ENCODE results near the gene C14orf132.

C14orf132 gene

DNA sequence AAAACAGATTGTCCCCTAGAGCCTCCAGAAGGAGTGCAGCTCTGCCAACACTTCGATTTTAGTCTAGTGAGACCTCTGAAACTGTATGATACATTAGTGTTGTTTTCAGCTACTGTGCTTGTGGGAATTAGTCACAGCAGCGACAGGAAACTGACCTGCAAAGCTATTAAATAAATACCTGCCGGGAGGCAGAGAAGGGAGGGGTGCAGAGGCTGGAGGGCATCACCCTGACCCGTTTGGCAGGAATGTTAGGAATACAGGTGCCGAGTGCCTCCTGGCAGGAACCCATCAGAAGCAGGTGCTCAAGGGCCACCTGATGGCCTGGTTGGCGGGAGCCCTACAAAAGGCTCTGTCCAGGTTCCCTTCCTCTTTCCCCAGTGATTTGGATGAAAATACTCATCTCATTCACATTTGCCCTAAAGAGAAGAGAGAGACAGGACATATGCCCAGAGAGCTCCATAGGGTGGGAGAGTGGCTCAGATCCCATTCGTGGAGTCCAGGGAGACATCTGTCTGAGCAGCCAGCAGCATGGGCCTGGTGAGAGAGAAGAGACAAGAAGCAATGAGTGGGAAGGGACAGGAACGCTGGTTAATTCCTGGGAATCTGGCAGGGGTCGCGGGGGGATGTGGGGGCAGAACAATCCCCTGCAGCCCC lies 44.6 kb downstream of the C14orf132 start:
- TF ChIP-seq ZNF70 (CRISPR knock-in tag; IDR thresholded peaks at IDR 0.05): no peak
- no peak for ATAC-seq

DNA sequence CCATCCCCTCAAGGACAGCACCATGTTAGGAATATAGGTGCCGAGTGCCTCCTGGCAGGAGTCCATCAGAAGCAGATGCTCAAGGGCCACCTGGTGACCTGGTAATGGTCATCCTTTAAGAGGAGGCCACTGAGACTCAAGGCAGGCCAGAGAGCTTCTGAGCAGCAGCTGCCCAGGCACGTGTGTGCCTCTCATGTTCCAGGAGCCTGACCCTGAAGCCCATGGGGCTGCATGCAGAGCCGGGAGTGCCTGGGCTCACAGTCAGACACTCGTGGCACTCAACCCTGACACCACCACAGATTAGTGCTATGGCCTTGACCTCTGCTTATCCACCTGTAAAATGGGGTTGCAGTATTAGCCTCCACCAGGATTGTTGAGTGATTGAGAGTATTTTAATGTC lies 45.6 kb downstream of the C14orf132 start:
- TF ChIP-seq ZNF565 (CRISPR knock-in tag; conservative IDR thresholded peaks at IDR 0.05; ENCODE audit: low read depth) (no peak), ZC3H10 (CRISPR knock-in tag; IDR thresholded peaks at IDR 0.05) (no peak), ARNTL (CRISPR knock-in tag; IDR thresholded peaks at IDR 0.05; ENCODE audit: borderline replicate concordance, low read depth) (no peak), ESRRG (CRISPR knock-in tag; IDR thresholded peaks at IDR 0.05) (no peak), ZFP30 (CRISPR knock-in tag; IDR thresholded peaks at IDR 0.05) (no peak), GLIS3 (CRISPR knock-in tag; IDR thresholded peaks at IDR 0.05) (no peak), ISL1 (CRISPR knock-in tag; IDR thresholded peaks at IDR 0.05) (no peak), ZFP3 (CRISPR knock-in tag; IDR thresholded peaks at IDR 0.05) (no peak), BACH2 (CRISPR knock-in tag; IDR thresholded peaks at IDR 0.05; ENCODE audit: borderline replicate concordance) (no peak), TCF4 (CRISPR knock-in tag; IDR thresholded peaks at IDR 0.05; ENCODE audit: borderline replicate concordance) (no peak), PPARA (CRISPR knock-in tag; IDR thresholded peaks at IDR 0.05; ENCODE audit: borderline replicate concordance) (no peak), OSR1 (CRISPR knock-in tag; IDR thresholded peaks at IDR 0.05) (no peak), SNAI2 (CRISPR knock-in tag; IDR thresholded peaks at IDR 0.05) (no peak), ZNF70 (CRISPR knock-in tag; IDR thresholded peaks at IDR 0.05) (no peak), RARB (CRISPR knock-in tag; IDR thresholded peaks at IDR 0.05) (no peak)
- TF ChIP-seq, protein P1, sequence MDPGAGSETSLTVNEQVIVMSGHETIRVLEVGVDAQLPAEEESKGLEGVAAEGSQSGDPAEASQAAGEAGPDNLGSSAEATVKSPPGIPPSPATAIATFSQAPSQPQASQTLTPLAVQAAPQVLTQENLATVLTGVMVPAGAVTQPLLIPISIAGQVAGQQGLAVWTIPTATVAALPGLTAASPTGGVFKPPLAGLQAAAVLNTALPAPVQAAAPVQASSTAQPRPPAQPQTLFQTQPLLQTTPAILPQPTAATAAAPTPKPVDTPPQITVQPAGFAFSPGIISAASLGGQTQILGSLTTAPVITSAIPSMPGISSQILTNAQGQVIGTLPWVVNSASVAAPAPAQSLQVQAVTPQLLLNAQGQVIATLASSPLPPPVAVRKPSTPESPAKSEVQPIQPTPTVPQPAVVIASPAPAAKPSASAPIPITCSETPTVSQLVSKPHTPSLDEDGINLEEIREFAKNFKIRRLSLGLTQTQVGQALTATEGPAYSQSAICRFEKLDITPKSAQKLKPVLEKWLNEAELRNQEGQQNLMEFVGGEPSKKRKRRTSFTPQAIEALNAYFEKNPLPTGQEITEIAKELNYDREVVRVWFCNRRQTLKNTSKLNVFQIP (CRISPR knock-in tag; IDR thresholded peaks at IDR 0.05; ENCODE audit: borderline replicate concordance, low read depth): no peak
- TF ChIP-seq, protein P2, sequence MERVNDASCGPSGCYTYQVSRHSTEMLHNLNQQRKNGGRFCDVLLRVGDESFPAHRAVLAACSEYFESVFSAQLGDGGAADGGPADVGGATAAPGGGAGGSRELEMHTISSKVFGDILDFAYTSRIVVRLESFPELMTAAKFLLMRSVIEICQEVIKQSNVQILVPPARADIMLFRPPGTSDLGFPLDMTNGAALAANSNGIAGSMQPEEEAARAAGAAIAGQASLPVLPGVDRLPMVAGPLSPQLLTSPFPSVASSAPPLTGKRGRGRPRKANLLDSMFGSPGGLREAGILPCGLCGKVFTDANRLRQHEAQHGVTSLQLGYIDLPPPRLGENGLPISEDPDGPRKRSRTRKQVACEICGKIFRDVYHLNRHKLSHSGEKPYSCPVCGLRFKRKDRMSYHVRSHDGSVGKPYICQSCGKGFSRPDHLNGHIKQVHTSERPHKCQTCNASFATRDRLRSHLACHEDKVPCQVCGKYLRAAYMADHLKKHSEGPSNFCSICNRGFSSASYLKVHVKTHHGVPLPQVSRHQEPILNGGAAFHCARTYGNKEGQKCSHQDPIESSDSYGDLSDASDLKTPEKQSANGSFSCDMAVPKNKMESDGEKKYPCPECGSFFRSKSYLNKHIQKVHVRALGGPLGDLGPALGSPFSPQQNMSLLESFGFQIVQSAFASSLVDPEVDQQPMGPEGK (CRISPR knock-in tag; IDR thresholded peaks at IDR 0.05; ENCODE audit: borderline replicate concordance): no peak
- TF ChIP-seq, protein P3, sequence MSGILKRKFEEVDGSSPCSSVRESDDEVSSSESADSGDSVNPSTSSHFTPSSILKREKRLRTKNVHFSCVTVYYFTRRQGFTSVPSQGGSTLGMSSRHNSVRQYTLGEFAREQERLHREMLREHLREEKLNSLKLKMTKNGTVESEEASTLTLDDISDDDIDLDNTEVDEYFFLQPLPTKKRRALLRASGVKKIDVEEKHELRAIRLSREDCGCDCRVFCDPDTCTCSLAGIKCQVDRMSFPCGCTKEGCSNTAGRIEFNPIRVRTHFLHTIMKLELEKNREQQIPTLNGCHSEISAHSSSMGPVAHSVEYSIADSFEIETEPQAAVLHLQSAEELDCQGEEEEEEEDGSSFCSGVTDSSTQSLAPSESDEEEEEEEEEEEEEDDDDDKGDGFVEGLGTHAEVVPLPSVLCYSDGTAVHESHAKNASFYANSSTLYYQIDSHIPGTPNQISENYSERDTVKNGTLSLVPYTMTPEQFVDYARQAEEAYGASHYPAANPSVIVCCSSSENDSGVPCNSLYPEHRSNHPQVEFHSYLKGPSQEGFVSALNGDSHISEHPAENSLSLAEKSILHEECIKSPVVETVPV (CRISPR knock-in tag; IDR thresholded peaks at IDR 0.05): no peak
- TF ChIP-seq, protein P4, sequence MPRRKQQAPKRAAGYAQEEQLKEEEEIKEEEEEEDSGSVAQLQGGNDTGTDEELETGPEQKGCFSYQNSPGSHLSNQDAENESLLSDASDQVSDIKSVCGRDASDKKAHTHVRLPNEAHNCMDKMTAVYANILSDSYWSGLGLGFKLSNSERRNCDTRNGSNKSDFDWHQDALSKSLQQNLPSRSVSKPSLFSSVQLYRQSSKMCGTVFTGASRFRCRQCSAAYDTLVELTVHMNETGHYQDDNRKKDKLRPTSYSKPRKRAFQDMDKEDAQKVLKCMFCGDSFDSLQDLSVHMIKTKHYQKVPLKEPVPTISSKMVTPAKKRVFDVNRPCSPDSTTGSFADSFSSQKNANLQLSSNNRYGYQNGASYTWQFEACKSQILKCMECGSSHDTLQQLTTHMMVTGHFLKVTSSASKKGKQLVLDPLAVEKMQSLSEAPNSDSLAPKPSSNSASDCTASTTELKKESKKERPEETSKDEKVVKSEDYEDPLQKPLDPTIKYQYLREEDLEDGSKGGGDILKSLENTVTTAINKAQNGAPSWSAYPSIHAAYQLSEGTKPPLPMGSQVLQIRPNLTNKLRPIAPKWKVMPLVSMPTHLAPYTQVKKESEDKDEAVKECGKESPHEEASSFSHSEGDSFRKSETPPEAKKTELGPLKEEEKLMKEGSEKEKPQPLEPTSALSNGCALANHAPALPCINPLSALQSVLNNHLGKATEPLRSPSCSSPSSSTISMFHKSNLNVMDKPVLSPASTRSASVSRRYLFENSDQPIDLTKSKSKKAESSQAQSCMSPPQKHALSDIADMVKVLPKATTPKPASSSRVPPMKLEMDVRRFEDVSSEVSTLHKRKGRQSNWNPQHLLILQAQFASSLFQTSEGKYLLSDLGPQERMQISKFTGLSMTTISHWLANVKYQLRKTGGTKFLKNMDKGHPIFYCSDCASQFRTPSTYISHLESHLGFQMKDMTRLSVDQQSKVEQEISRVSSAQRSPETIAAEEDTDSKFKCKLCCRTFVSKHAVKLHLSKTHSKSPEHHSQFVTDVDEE (CRISPR knock-in tag; IDR thresholded peaks at IDR 0.05): no peak
- ATAC-seq: no peak

DNA sequence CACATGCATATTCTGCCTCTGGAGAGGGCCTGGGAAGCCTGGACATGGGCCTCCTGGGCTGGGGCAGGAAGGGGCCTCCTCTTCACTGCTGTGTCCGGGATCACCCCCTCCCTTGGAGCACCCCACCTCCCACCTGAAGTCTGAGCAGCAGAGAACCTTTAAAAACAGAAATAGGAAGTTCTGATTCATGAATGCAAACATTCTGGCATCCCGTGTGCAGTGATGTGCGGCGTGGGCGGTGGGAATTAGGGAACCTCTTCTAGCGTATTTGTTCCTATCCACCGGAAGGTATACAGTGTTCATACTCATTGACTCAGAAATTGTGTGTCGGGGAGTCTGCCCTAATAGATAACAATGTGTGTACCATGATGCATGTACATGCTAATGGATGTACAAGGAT lies 46.2 kb downstream of the C14orf132 start:
- ATAC-seq: no peak

More for the DNA sequence above, 46.2 kb downstream of the C14orf132 start:
- TF ChIP-seq TCF4 (CRISPR knock-in tag; IDR thresholded peaks at IDR 0.05; ENCODE audit: borderline replicate concordance) (no peak), CSDC2 (CRISPR knock-in tag; IDR thresholded peaks at IDR 0.05) (no peak), TOX (CRISPR knock-in tag; IDR thresholded peaks at IDR 0.05; ENCODE audit: borderline replicate concordance) (no peak), ZFP30 (CRISPR knock-in tag; IDR thresholded peaks at IDR 0.05) (no peak), RARB (CRISPR knock-in tag; IDR thresholded peaks at IDR 0.05) (no peak), PPARA (CRISPR knock-in tag; IDR thresholded peaks at IDR 0.05; ENCODE audit: borderline replicate concordance) (no peak)
- TF ChIP-seq, protein P4 (CRISPR knock-in tag; IDR thresholded peaks at IDR 0.05): no peak

Measured in SK-N-SH treated with all-trans-retinoic acid at 6 μM for 48 hours (cell line).